Measurements from ENCODE around the gene MED31. TPM values are rescaled to one million over a fixed set of nuclear protein-coding genes. Genes with fewer than 3 reads are reported as not detected.

MED31 gene
- total RNA-seq, 4 donors from 2014 or later = 5.3 to 13.7 (median 10.4) TPM

- DNase-seq = peak; percentile 69 to 74
- peak in 1 of 6 experiments; percentile 26 for TF ChIP-seq CTCF (IDR thresholded peaks at IDR 0.05)
- no peak for TF ChIP-seq POLR2A (IDR thresholded peaks at IDR 0.05)
- peaks cover 15 to 32% of the 10 kb centered on the region in 2 donors for H3K4me1 ChIP-seq
- intact Hi-C loops (cut with DNase I) = no loop called here
- WGBS, 2 donors = 17% methylated on average over 36 to 46 of the region's 46 CpGs
- H3K27me3 ChIP-seq = no peaks in the 10 kb centered on the region
- H3K4me3 ChIP-seq (replicated peaks in 1 of 3) = no peak overlapping the region
- H3K27ac ChIP-seq = no peak overlapping the region
- no peaks in the 10 kb centered on the region for H3K9me3 ChIP-seq
- no peaks in the 10 kb centered on the region for H3K36me3 ChIP-seq
These were observed 3.7 kb upstream of the MED31 start for GRCh38 chr17:6654841-6655731.

DNA sequence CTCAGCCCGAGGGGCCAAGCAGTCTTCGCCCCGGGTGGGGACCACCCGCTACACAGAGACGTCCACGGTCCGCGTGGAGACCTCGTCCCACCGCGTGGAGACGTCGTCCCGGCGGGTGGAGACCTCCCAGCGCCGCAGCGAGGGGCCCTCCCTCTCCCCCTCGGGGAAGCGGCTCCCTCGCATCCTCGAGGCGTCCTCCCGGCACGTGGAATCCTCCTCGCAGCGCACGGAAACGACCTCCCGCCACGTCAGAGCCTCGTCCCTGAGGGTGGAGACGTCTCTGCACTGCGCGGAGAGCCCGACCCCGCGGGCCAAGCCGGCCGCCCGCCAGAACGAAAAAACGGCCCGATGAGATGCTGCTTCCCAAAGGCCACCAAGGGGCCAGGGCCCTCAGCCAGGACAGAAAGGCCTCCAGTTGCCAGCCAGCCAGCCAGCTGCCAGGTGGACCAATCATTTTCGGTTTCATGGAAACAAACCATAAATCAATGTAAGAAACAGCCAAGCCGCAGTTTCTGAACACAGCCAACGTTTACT is 581 bp upstream of the MED31 start:
- DNase-seq = peak; percentile 20 to 31
- no peaks in the 10 kb centered on the region for H3K27me3 ChIP-seq
- H3K9me3 ChIP-seq = no peaks in the 10 kb centered on the region
- peaks cover 16 to 39% of the 10 kb centered on the region in 2 donors for H3K4me1 ChIP-seq
- H3K27ac ChIP-seq = no peak overlapping the region
- H3K4me3 ChIP-seq (replicated peaks in 1 of 3) = peak overlapping the region; percentile 2 to 76 (median 45)
- intact Hi-C loops (cut with DNase I) = no loop called here
- TF ChIP-seq POLR2A (IDR thresholded peaks at IDR 0.05) (no peak), CTCF (IDR thresholded peaks at IDR 0.05) (no peak)
- WGBS, 2 donors = 23 to 56% methylated on average over 3 to 23 of the region's 47 CpGs
- no peaks in the 10 kb centered on the region for H3K36me3 ChIP-seq

DNA sequence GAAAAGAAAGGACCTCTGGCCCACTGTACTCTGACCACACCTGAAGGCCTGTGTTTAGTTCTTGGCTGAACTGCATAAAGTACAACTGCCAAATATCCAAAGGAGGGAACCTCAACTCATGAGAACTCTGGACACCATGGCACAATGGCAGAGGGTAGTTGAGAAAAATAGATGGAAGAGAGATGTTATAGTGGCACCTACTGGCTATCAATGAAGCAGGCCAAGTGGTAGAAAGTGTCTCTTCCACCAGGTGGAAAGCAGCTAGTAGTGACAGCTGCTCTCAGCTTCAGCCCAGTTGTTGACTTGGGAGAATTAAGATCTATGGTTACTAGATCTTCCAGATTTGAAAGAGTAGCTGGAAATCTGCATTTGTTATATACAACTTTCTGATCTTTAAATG is 3.2 kb downstream of the MED31 start:
- Histone ChIP-seq H3K4me3 (replicated peaks in 1 of 3) (no peak overlapping the region), H3K27ac (no peak overlapping the region), H3K27me3 (no peaks in the 10 kb centered on the region), H3K36me3 (peaks cover 0 to 5% of the 10 kb centered on the region in 2 donors), H3K9me3 (no peaks in the 10 kb centered on the region), H3K4me1 (peaks cover 16 to 27% of the 10 kb centered on the region in 2 donors)
- DNase-seq = no peak
- TF ChIP-seq POLR2A (IDR thresholded peaks at IDR 0.05) (no peak), CTCF (IDR thresholded peaks at IDR 0.05) (no peak)
- intact Hi-C loops (cut with DNase I) = no loop called here

DNA sequence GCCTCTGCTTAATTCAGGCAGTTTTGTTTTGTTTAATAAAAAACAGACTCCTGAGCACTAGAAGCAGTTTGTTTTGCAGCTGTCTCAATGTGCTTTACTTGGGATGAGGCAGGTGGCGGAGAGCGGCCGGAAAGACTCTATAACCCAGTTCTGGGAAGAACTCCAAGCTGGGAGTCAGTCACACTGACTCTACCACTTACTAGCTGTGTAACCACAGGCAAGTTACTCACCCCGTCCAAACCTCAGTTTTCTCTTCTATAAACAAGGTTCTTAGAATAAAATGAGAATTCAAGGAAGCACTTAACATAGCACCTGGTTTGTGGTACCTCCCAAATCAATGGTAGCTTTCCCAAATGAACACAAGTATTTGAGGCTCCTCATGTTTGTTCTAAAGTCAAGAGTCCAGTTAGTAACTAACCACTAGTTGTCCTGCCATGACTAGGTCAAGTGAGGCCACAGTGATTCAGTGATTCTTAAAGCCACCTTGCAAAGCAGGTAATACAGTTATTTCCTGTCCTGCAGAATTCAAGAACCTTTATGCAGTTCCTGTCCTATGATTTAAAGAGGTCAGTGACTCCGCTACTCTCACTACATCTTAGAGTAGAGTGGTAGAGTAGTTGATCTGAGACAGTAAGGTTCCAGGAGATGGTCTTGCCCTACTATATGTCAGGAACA is 7.8 kb downstream of the MED31 start:
- no peak overlapping the region for H3K27ac ChIP-seq
- no peaks in the 10 kb centered on the region for H3K9me3 ChIP-seq
- peaks cover 15 to 17% of the 10 kb centered on the region in 2 donors for H3K4me1 ChIP-seq
- intact Hi-C loops (cut with DNase I) = no loop called here
- peaks cover 0 to 5% of the 10 kb centered on the region in 2 donors for H3K36me3 ChIP-seq
- DNase-seq = no peak
- WGBS, 2 donors = 84 to 94% methylated on average over 5 of the region's 5 CpGs
- no peaks in the 10 kb centered on the region for H3K27me3 ChIP-seq
- TF ChIP-seq POLR2A (IDR thresholded peaks at IDR 0.05) = no peak
- no peak for TF ChIP-seq CTCF (IDR thresholded peaks at IDR 0.05)
- no peak overlapping the region for H3K4me3 ChIP-seq (replicated peaks in 1 of 3)

Data from thyroid gland (tissue), 4 donors.